Kasumi-1 (cell line): Measurements from ENCODE around the gene SF3B1.
A peak's percentile ranks its signal among the peaks of the same experiment; 100 is the strongest.
"Not testable (repeated sequence)": the region's sequence is repeated elsewhere in the genome, so short reads cannot be mapped to it uniquely, and the experiment has no call there.

Source experiments
- DNase-seq, 2 experiments: peaks; one replicate each; lab custom pipeline; 2025; lab: John Stamatoyannopoulos, UW

Gene SF3B1

GRCh38 chr2:197434541-197435513 is at the start of gene SF3B1:
Gene SF3B1 (minus strand): TSS chr2:197435028. CDS start chr2:197434999, 29 bp downstream.
- DNase-seq, result peak; percentile 99

- not testable (repeated sequence) for DNase-seq
Observed at GRCh38 chr2:197484248-197484647, 49.4 kb upstream of the SF3B1 start.

- DNase-seq, result no peak
Observed at GRCh38 chr2:197480165-197481036, 45.6 kb upstream of the SF3B1 start.

- no peak for DNase-seq
Observed at GRCh38 chr2:197477797-197478196, 43.0 kb upstream of the SF3B1 start.

GRCh38 chr2:197472166-197472565 is 37.3 kb upstream of the SF3B1 start:
- DNase-seq, result no peak

GRCh38 chr2:197464175-197464574 is 29.3 kb upstream of the SF3B1 start:
- no peak for DNase-seq

- no peak for DNase-seq
Observed at GRCh38 chr2:197461057-197461456, 26.2 kb upstream of the SF3B1 start.

- no peak for DNase-seq
Observed at GRCh38 chr2:197460649-197461048, 25.8 kb upstream of the SF3B1 start.

- no peak for DNase-seq
Observed at GRCh38 chr2:197455428-197455827, 20.6 kb upstream of the SF3B1 start.

- no peak for DNase-seq
Observed at GRCh38 chr2:197454923-197455322, 20.1 kb upstream of the SF3B1 start.

GRCh38 chr2:197453914-197454398 is 19.1 kb upstream of the SF3B1 start:
- DNase-seq, result peak; percentile 95

GRCh38 chr2:197453123-197453913 is 18.5 kb upstream of the SF3B1 start, which contains the start of gene COQ10B:
Gene COQ10B (plus strand): TSS chr2:197453552. CDS start chr2:197453561, 9 bp downstream.
- DNase-seq, result peak; percentile 100

- no peak for DNase-seq
Observed at GRCh38 chr2:197452754-197453122, 17.9 kb upstream of the SF3B1 start.

GRCh38 chr2:197450935-197451358 is 16.1 kb upstream of the SF3B1 start:
- not testable (repeated sequence) for DNase-seq

- DNase-seq, result no peak
Observed at GRCh38 chr2:197450465-197450864, 15.6 kb upstream of the SF3B1 start.

- no peak for DNase-seq
Observed at GRCh38 chr2:197446844-197447243, 12.0 kb upstream of the SF3B1 start.

- DNase-seq, result no peak
Observed at GRCh38 chr2:197445746-197446145, 10.9 kb upstream of the SF3B1 start.

- peak; percentile 75 to 88 for DNase-seq
Observed at GRCh38 chr2:197442857-197443256, 8.0 kb upstream of the SF3B1 start.

GRCh38 chr2:197437380-197437779 is 2.6 kb upstream of the SF3B1 start:
- DNase-seq, result no peak

- peak; percentile 43 to 66 for DNase-seq
Observed at GRCh38 chr2:197435598-197436420, 981 bp upstream of the SF3B1 start.
